Measurements from ENCODE around the gene KRT34.

Gene KRT34

GRCh38 chr17:41393294-41393693 lies 11.2 kb upstream of the KRT34 start:
- Histone ChIP-seq H3K79me2 (ENCODE audit: insufficient read depth, low read length) (no peaks in the 10 kb centered on the region), H3K9me3 (ENCODE audit: insufficient read depth, low read length) (0 out of 2 replicates have a peak, but pooled peaks cover 3% of the 10 kb centered on the region), H3K27ac (ENCODE audit: low read depth, low read length) (no peak overlapping the region), H3K36me3 (ENCODE audit: low read length) (no peaks in the 10 kb centered on the region), H3K9me2 (replicated peaks; ENCODE audit: insufficient read depth, low read length) (no peaks in the 10 kb centered on the region), H3K27me3 (ENCODE audit: low read length) (0 out of 2 replicates have a peak, but pooled peaks cover 4% of the 10 kb centered on the region), H4K20me1 (ENCODE audit: low read depth, low read length) (no peaks in the 10 kb centered on the region), H3F3A (ENCODE audit: insufficient read depth) (no peaks in the 10 kb centered on the region), H3K4me3 (ENCODE audit: insufficient read depth, low read length, poor library complexity, severe bottlenecking) (no peak overlapping the region), H3K9ac (ENCODE audit: low read length) (no peak overlapping the region), H2AFZ (ENCODE audit: low read depth, low read length, severe bottlenecking) (no peak overlapping the region), H3K4me2 (ENCODE audit: low read depth, low read length, poor library complexity, severe bottlenecking) (no peak overlapping the region)
- no peak for TF ChIP-seq EZH2phosphoT487 (conservative IDR thresholded peaks at IDR 0.05; ENCODE audit: low read length)
- no peak for TF ChIP-seq CTCF (IDR thresholded peaks at IDR 0.05; ENCODE audit: insufficient read depth, low read length, poor library complexity, severe bottlenecking)

GRCh38 chr17:41392278-41392677 lies 10.2 kb upstream of the KRT34 start:
- Histone ChIP-seq H3F3A (ENCODE audit: insufficient read depth) (no peaks in the 10 kb centered on the region), H3K27me3 (ENCODE audit: low read length) (0 out of 2 replicates have a peak, but pooled peaks cover 4% of the 10 kb centered on the region), H3K4me2 (ENCODE audit: low read depth, low read length, poor library complexity, severe bottlenecking) (no peak overlapping the region), H3K4me3 (ENCODE audit: insufficient read depth, low read length, poor library complexity, severe bottlenecking) (no peak overlapping the region), H3K27ac (ENCODE audit: low read depth, low read length) (no peak overlapping the region), H3K9ac (ENCODE audit: low read length) (no peak overlapping the region), H2AFZ (ENCODE audit: low read depth, low read length, severe bottlenecking) (no peak overlapping the region), H3K9me3 (ENCODE audit: insufficient read depth, low read length) (0 out of 2 replicates have a peak, but pooled peaks cover 3% of the 10 kb centered on the region), H3K36me3 (ENCODE audit: low read length) (no peaks in the 10 kb centered on the region), H3K9me2 (replicated peaks; ENCODE audit: insufficient read depth, low read length) (no peaks in the 10 kb centered on the region), H3K79me2 (ENCODE audit: insufficient read depth, low read length) (no peaks in the 10 kb centered on the region), H4K20me1 (ENCODE audit: low read depth, low read length) (no peaks in the 10 kb centered on the region)
- TF ChIP-seq CTCF (IDR thresholded peaks at IDR 0.05; ENCODE audit: insufficient read depth, low read length, poor library complexity, severe bottlenecking), result no peak
- TF ChIP-seq EZH2phosphoT487 (conservative IDR thresholded peaks at IDR 0.05; ENCODE audit: low read length), result no peak

GRCh38 chr17:41391535-41391934 lies 9.4 kb upstream of the KRT34 start:
- Histone ChIP-seq H3K36me3 (ENCODE audit: low read length) (no peaks in the 10 kb centered on the region), H3K9me2 (replicated peaks; ENCODE audit: insufficient read depth, low read length) (no peaks in the 10 kb centered on the region), H3K27me3 (ENCODE audit: low read length) (0 out of 2 replicates have a peak, but pooled peaks cover 4% of the 10 kb centered on the region), H3K9me3 (ENCODE audit: insufficient read depth, low read length) (0 out of 2 replicates have a peak, but pooled peaks cover 3% of the 10 kb centered on the region), H3K9ac (ENCODE audit: low read length) (no peak overlapping the region), H3K27ac (ENCODE audit: low read depth, low read length) (no peak overlapping the region), H2AFZ (ENCODE audit: low read depth, low read length, severe bottlenecking) (no peak overlapping the region), H3K4me3 (ENCODE audit: insufficient read depth, low read length, poor library complexity, severe bottlenecking) (no peak overlapping the region), H3K79me2 (ENCODE audit: insufficient read depth, low read length) (no peaks in the 10 kb centered on the region), H4K20me1 (ENCODE audit: low read depth, low read length) (no peaks in the 10 kb centered on the region), H3K4me2 (ENCODE audit: low read depth, low read length, poor library complexity, severe bottlenecking) (no peak overlapping the region), H3F3A (ENCODE audit: insufficient read depth) (no peaks in the 10 kb centered on the region)
- no peak for TF ChIP-seq EZH2phosphoT487 (conservative IDR thresholded peaks at IDR 0.05; ENCODE audit: low read length)
- TF ChIP-seq CTCF (IDR thresholded peaks at IDR 0.05; ENCODE audit: insufficient read depth, low read length, poor library complexity, severe bottlenecking), result no peak
